PFSK-1 (cell line): ENCODE results near the gene NKAIN2.

Experiments used
- FOXP2 ChIP-seq: optimal IDR thresholded peaks from 2 replicates; pipeline ENCODE3; 2011; ENCODE audit warnings: borderline replicate concordance, control low read depth, inconsistent platforms; ENCODE audit not compliant: insufficient read depth; ENCODE audit errors: extremely low read length, extremely low read depth
- POLR2AphosphoS5 ChIP-seq: IDR thresholded peaks from 2 replicates; pipeline ENCODE4 v1.6.1; 2012; ENCODE audit warnings: low read depth, mild to moderate bottlenecking, control low read depth, low read length, moderate library complexity
- SIN3A ChIP-seq: IDR thresholded peaks from 2 replicates; pipeline ENCODE4 v1.6.1; 2012; ENCODE audit warnings: mild to moderate bottlenecking, low read length, moderate library complexity, borderline replicate concordance; ENCODE audit not compliant: insufficient read depth
- TAF1 ChIP-seq: IDR thresholded peaks from 2 replicates; pipeline ENCODE4 v1.6.1; 2012; ENCODE audit warnings: low read length, control low read depth, borderline replicate concordance; ENCODE audit not compliant: insufficient read depth
- TF ChIP-seq, protein P1 (sequence below), 2 experiments: IDR thresholded peaks; 2 replicates each; pipeline versions ENCODE4 v1.6.1 to v1.8.0; 2011 to 2012; ENCODE audit warnings: low read depth in 2 of 2, low read length in 2 of 2, control low read depth in 1 of 2, inconsistent platforms in 1 of 2, mild to moderate bottlenecking in 1 of 2, moderate library complexity in 1 of 2; ENCODE audit not compliant: insufficient read depth in 1 of 2

- TF ChIP-seq, protein P1, sequence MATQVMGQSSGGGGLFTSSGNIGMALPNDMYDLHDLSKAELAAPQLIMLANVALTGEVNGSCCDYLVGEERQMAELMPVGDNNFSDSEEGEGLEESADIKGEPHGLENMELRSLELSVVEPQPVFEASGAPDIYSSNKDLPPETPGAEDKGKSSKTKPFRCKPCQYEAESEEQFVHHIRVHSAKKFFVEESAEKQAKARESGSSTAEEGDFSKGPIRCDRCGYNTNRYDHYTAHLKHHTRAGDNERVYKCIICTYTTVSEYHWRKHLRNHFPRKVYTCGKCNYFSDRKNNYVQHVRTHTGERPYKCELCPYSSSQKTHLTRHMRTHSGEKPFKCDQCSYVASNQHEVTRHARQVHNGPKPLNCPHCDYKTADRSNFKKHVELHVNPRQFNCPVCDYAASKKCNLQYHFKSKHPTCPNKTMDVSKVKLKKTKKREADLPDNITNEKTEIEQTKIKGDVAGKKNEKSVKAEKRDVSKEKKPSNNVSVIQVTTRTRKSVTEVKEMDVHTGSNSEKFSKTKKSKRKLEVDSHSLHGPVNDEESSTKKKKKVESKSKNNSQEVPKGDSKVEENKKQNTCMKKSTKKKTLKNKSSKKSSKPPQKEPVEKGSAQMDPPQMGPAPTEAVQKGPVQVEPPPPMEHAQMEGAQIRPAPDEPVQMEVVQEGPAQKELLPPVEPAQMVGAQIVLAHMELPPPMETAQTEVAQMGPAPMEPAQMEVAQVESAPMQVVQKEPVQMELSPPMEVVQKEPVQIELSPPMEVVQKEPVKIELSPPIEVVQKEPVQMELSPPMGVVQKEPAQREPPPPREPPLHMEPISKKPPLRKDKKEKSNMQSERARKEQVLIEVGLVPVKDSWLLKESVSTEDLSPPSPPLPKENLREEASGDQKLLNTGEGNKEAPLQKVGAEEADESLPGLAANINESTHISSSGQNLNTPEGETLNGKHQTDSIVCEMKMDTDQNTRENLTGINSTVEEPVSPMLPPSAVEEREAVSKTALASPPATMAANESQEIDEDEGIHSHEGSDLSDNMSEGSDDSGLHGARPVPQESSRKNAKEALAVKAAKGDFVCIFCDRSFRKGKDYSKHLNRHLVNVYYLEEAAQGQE (IDR thresholded peaks at IDR 0.05; ENCODE audit: insufficient read depth in 1 of 2, low read depth in 2 of 2, low read length in 2 of 2): no peak
- TF ChIP-seq SIN3A: no peak
- TF ChIP-seq POLR2AphosphoS5: no peak
- TF ChIP-seq TAF1: no peak
- TF ChIP-seq FOXP2: no peak
Observed at GRCh38 chr6:124478906-124479305, 675.2 kb downstream of the NKAIN2 start.
